Activated CD4-positive, alpha-beta T cell treated with anti-CD3 and anti-CD28 coated beads, Interleukin-2, Interleukin-6, amounts not matched to agents 100 ng/mL and 50 ng/mL, durations not matched to agents 16 hours and 8 hours (primary cell): ENCODE data around the gene BACE1-AS.
"Not testable (repeated sequence)": the region's sequence is repeated elsewhere in the genome, so short reads cannot be mapped to it uniquely, and the experiment has no call there.

Source experiments
- DNase-seq: peaks from one replicate; pipeline ENCODE4 v3.0.0-alpha.2; 2020

BACE1-AS gene

GRCh38 chr11:117290809-117291396 lies at the start of gene BACE1-AS:
BACE1-AS (plus strand) TSS chr11:117291346.
- DNase-seq, result no peak

- DNase-seq, result no peak
These were observed 42.8 kb upstream of the BACE1-AS start for GRCh38 chr11:117248341-117248740.

- no peak for DNase-seq
These were observed 41.6 kb upstream of the BACE1-AS start for GRCh38 chr11:117249571-117249970.

GRCh38 chr11:117251506-117251905 lies 39.6 kb upstream of the BACE1-AS start:
- DNase-seq, result no peak

- DNase-seq, result no peak
These were observed 35.2 kb upstream of the BACE1-AS start for GRCh38 chr11:117255966-117256365.

- DNase-seq, result no peak
These were observed 34.6 kb upstream of the BACE1-AS start for GRCh38 chr11:117256573-117256972.

- no peak for DNase-seq
These were observed 32.6 kb upstream of the BACE1-AS start for GRCh38 chr11:117258576-117258975.

GRCh38 chr11:117259417-117259816 lies 31.7 kb upstream of the BACE1-AS start:
- no peak for DNase-seq

GRCh38 chr11:117264624-117265323 lies 26.4 kb upstream of the BACE1-AS start:
- not testable (repeated sequence) for DNase-seq

GRCh38 chr11:117265745-117266144 lies 25.4 kb upstream of the BACE1-AS start:
- no peak for DNase-seq

GRCh38 chr11:117269856-117270255 lies 21.3 kb upstream of the BACE1-AS start:
- no peak for DNase-seq

GRCh38 chr11:117271208-117271607 lies 19.9 kb upstream of the BACE1-AS start:
- DNase-seq, result no peak

- not testable (repeated sequence) for DNase-seq
These were observed 19.0 kb upstream of the BACE1-AS start for GRCh38 chr11:117272175-117272574.

- DNase-seq, result no peak
These were observed 17.4 kb upstream of the BACE1-AS start for GRCh38 chr11:117273550-117274289.

- no peak for DNase-seq
These were observed 12.8 kb upstream of the BACE1-AS start for GRCh38 chr11:117278347-117278746.

- DNase-seq, result peak; percentile 33
These were observed 11.3 kb upstream of the BACE1-AS start for GRCh38 chr11:117279711-117280376.

GRCh38 chr11:117281159-117281558 lies 10.0 kb upstream of the BACE1-AS start:
- DNase-seq, result no peak

- DNase-seq, result no peak
These were observed 9.3 kb upstream of the BACE1-AS start for GRCh38 chr11:117281869-117282268.

GRCh38 chr11:117282956-117283355 lies 8.2 kb upstream of the BACE1-AS start:
- no peak for DNase-seq

GRCh38 chr11:117284053-117284452 lies 7.1 kb upstream of the BACE1-AS start:
- DNase-seq, result no peak

GRCh38 chr11:117286588-117286987 lies 4.6 kb upstream of the BACE1-AS start:
- DNase-seq, result no peak

- no peak for DNase-seq
These were observed 3.5 kb upstream of the BACE1-AS start for GRCh38 chr11:117287668-117288067.

- no peak for DNase-seq
These were observed 1.4 kb upstream of the BACE1-AS start for GRCh38 chr11:117289795-117290194.
